Caki2 (cell line): ENCODE data around the gene PIK3C2G. TPM values are rescaled to one million over a fixed set of nuclear protein-coding genes. Genes with fewer than 3 reads are reported as not detected.
"Not testable (repeated sequence)": the region's sequence is repeated elsewhere in the genome, so short reads cannot be mapped to it uniquely, and the experiment has no call there.

Source experiments
- DNase-seq: peaks from one replicate; pipeline ENCODE4 v3.0.0-alpha.2; 2015; ENCODE audit warnings: low read depth
- in situ Hi-C: cut with HindIII; loops from 2 replicates; pipeline ENCODE4 v1.10.0; 2016; ENCODE audit warnings: low sequenced_read_pairs, low pct_unique_long_range_greater_than_20kb, mixed read lengths
- total RNA-seq: library from RNA; depleted of rRNA; stranded (reverse); fragments of >200 nt; shearing (Covaris generic); gene quantifications from 2 replicates; pipeline ENCODE4 v1.2.3, GENCODE V29; 2014; ENCODE audit warnings: low replicate concordance

The PIK3C2G gene
- total RNA-seq, 1 experiment from 2014 or later, result not detected

DNA sequence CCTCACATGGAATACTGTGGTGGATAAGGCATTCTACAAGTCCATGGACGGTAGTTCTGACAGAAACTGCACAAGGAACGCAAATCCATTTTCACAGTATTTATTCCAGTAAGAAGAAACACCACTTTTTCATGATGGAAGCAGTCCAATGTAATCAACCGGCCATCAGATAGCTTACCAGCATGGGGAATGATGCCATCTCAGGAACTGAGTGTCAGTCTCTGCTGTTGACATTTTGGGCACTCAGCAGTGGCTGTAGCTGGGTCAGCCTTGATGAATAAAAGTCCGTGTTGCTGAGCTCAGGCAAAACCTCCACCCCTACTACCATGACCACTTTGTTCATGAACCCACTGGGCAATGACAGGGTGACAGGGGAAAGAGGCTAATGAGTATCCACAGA lies 373.1 kb downstream of the PIK3C2G start:
- no peak for DNase-seq
- in situ Hi-C loops, result no loop called here

GRCh38 chr12:18640321-18640955 lies 379.1 kb downstream of the PIK3C2G start:
- in situ Hi-C loops, result no loop called here
- no peak for DNase-seq

DNA sequence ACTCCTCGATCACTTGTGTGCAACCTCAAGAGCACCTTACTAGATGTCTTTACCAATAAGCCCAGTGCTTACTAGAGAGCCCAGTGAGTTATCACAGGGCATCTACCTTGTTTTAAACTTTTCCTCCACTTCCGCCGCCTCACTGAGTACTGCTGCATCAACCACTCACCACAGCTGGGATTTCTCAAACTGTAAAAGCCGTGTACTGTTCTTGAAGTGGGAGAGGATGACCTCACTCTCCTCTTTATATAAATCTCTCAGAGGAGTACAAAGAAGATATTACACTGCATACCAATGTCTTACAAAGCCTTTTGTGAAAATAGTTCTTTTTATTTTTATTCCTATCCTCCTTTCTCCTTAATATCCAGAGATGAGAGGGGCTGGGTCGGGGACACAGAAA lies 382.4 kb downstream of the PIK3C2G start:
- in situ Hi-C loops, result no loop called here
- DNase-seq, result no peak

DNA sequence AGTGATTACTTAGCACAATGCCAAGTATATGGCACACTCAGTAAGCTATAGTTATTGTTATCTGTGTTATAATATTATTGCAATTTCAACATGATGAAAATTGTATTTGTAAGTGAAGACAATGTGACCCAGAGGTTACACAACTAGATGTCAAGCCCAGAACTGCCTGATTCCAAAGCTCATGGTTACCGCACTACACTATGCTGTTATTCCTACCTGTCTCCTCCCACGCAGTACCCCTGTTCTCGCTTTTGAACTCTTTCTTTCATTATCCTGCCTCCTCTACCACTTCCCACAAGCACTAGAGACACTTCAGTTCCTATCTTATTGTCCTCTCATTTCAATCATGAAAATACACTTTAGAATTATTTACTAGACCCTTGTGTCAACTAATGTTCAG lies 383.2 kb downstream of the PIK3C2G start:
- in situ Hi-C loops, result no loop called here
- no peak for DNase-seq

GRCh38 chr12:18646286-18646890 lies 385.1 kb downstream of the PIK3C2G start:
- in situ Hi-C loops, result no loop called here

GRCh38 chr12:18651525-18651924 lies 390.2 kb downstream of the PIK3C2G start:
- in situ Hi-C loops, result no loop called here

More at GRCh38 chr12:18646286-18646890, 385.1 kb downstream of the PIK3C2G start:
- DNase-seq, result no peak

DNA sequence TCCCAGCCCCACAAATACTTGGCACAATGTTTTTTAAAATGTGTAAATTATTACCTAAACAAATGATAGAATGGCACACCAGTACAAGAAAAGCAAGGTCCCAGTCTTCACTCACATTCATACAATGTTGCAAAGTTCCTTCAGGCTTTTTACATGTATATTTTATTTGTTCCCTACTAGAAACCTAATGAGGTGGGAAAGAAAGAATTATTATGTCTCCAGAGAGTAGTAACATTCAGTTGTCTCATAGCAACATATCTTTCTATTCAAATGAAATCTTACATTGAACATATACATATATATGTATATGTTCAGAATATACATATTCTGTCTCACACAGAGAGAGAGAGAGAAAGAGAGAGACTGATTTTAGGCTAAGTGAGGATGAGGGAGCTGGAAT lies 391.3 kb downstream of the PIK3C2G start:
- in situ Hi-C loops, result no loop called here
- no peak for DNase-seq

More at GRCh38 chr12:18651525-18651924, 390.2 kb downstream of the PIK3C2G start:
- DNase-seq, result no peak

DNA sequence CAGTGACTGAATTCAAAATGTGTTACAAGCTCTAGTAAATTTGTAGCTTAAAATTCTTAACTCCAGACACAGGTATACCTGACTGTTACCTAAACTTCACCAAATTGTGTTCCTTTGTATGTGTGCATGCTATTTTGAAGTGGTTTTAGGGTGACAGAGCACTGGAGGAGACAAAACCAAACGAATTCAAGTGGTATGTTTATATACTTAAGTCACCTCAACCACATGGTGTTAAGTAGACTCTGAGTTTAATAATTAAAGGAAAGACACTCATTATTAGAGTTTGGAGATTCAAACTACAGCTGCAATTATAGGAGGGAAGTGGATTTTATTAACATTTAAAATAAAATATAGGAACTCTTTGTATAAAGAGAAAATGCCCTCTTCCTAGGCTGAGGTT lies 392.1 kb downstream of the PIK3C2G start:
- no peak for DNase-seq
- in situ Hi-C loops, result no loop called here

GRCh38 chr12:18655351-18655750 lies 394.0 kb downstream of the PIK3C2G start:
- no peak for DNase-seq
- in situ Hi-C loops, result no loop called here

DNA sequence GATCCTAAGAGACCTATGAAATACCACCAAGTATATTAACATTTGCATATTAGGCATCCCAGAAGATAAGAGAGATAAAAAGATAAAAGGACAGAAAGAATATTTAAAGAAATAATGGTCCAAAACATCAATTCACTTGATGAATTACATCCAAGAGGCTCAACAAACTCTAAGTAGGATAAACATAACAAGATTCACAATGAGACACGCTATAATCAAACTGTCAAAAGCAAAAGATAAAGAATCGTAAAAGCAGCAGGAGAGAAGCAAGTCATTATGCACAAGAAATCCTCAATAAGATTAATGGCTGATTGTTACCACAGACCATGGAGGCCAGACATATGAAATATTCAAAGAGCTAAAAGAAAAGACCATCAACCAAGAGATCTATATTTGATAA lies 396.9 kb downstream of the PIK3C2G start:
- in situ Hi-C loops, result no loop called here
- no peak for DNase-seq

DNA sequence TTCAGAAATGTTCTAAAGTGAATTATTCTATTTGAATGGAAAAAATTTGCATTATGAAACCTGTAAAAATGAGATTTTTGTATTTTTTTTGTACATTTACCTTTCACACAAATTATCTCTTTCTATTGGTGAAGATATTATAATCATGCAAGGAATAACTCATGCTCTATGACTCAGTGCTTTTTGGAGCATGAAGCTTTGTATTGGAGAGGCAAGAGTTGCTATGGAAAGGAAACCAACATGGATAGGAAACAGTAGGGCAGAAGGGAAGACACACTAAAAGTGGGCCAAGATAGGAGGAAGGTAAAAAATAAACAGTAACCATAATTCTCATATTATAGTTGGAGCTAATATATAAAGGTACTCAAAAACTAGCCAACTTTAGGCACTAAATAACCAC lies 397.5 kb downstream of the PIK3C2G start:
- DNase-seq, result peak; percentile 40
- in situ Hi-C loops, result no loop called here

GRCh38 chr12:18676141-18676540 lies 414.8 kb downstream of the PIK3C2G start:
- in situ Hi-C loops, result no loop called here
- no peak for DNase-seq

DNA sequence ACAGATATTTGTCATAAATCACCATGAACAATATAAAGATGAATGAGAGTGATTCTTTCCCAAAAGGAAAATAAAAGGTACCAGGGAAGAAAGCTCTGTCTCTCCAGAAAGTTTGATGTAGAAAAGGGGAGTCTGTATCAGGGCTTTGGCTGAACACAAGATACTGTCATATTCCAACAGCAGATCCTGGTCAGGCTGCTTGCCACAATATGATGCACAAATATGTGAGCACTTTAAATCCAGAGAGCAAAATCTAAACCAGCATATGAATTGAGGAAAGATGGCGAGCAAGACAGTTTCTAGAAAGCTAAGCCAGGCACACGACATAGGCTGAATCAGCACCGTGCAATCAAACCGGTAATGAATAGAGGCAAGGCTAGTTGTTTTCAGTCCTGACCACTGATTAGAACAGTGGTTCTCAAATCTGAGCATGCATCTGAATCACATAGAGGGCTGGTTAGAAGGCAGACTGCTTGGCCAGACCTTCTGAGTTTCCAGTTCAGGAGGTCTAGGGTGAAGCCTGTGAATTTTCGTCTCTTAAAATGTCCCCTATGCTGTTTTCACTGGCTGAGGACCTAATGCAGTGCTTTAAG lies 415.8 kb downstream of the PIK3C2G start:
- DNase-seq, result no peak
- in situ Hi-C loops, result no loop called here

DNA sequence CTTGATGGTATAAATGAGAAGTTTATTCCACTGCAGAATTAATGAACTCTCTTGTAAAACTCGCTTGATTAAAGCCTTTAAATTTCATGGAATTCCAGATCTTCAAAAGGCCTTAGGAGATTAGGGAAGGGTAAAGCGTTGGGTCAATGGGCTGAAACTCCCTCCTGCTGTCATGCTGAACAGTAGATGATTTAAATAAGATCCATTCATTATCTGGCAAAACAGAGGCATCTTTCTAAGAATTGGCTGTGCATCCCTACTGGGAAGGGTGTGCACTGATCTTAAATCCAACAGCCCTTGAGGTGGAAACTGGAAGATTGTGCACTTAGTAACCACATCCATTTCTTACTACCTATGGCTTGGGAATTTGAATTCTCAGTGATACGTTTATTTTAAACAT lies 420.5 kb downstream of the PIK3C2G start:
- in situ Hi-C loops, result no loop called here
- DNase-seq, result no peak

GRCh38 chr12:18683327-18684013 lies 422.2 kb downstream of the PIK3C2G start:
- in situ Hi-C loops, result no loop called here
- peak; percentile 19 for DNase-seq

DNA sequence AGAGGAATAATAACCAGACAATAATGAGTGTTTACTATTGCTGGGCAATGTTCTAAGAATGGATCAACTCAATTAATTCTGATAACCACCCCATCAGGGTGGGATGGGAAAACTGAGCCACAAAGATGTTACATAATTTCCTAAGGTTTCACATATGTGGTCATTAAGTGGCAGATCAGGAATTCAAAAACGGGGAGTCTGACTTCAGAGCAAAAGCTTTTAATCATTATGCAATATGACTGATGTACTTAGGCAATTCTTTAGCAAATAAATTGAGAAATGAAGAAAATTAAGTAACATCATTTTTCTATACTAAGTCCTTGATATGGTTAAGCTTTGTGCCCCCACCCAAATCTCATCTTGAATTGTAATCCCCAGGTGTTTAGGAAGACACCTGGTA lies 423.1 kb downstream of the PIK3C2G start:
- in situ Hi-C loops, result no loop called here
- no peak for DNase-seq

- in situ Hi-C loops, result no loop called here
- DNase-seq, result no peak
These were observed 428.5 kb downstream of the PIK3C2G start for GRCh38 chr12:18689771-18690170.

GRCh38 chr12:18690653-18691052 lies 429.3 kb downstream of the PIK3C2G start:
- DNase-seq, result peak; percentile 40
- in situ Hi-C loops, result no loop called here

GRCh38 chr12:18693986-18694385 lies 432.7 kb downstream of the PIK3C2G start:
- DNase-seq, in situ Hi-C loops: not testable (repeated sequence)
